SU-DHL-6 (cell line): ENCODE measurements around the gene GLG1.

ENCODE experiments used
- EZH2phosphoT487 ChIP-seq: fragments of 200-600 bp; sonication (generic), shearing (Covaris generic); conservative IDR thresholded peaks from 2 replicates; pipeline ENCODE4 v1.6.1; 2018; ENCODE audit warnings: mild to moderate bottlenecking, antibody characterized with exemption, low read length, moderate library complexity, mixed read lengths
- TF ChIP-seq, protein P1 (sequence below): fragments of 200-600 bp; sonication (generic); IDR thresholded peaks from one replicate; pipeline ENCODE4 v1.5.1; 2017; ENCODE audit warnings: antibody characterized with exemption, mild to moderate bottlenecking, low read length, moderate library complexity; ENCODE audit not compliant: insufficient read depth, poor library complexity, severe bottlenecking

DNA sequence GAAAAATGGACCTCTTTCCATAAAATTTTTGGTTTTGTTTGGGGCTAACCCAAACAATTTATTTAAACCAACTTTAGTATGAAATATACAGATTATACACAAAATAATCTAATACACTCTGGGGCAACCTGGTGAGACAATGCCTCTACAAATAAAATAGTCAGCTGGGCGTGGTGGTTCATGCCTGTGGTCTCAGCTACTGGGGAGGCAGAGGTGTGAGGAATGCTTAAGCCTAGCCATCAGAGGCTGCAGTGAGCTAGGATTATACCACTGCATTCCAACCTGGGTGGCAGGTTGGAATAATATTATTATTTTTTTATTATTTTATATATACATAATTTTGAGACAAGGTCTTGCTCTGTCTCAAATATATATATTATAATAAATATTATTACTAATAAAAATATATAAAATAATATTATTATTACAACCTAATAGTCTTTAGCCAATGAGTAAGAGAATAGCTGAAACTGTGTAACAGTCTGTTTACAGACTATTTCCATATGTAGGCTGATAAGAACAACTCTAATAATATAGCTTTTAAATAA is 50.5 kb downstream of the GLG1 start:
- TF ChIP-seq, protein P1, sequence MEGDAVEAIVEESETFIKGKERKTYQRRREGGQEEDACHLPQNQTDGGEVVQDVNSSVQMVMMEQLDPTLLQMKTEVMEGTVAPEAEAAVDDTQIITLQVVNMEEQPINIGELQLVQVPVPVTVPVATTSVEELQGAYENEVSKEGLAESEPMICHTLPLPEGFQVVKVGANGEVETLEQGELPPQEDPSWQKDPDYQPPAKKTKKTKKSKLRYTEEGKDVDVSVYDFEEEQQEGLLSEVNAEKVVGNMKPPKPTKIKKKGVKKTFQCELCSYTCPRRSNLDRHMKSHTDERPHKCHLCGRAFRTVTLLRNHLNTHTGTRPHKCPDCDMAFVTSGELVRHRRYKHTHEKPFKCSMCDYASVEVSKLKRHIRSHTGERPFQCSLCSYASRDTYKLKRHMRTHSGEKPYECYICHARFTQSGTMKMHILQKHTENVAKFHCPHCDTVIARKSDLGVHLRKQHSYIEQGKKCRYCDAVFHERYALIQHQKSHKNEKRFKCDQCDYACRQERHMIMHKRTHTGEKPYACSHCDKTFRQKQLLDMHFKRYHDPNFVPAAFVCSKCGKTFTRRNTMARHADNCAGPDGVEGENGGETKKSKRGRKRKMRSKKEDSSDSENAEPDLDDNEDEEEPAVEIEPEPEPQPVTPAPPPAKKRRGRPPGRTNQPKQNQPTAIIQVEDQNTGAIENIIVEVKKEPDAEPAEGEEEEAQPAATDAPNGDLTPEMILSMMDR: no peak
- TF ChIP-seq EZH2phosphoT487: no peak
